GM21526 (cell line): ENCODE data around the gene TSHZ2.

Source experiments
- ATAC-seq: cut with Tn5 transposase; IDR thresholded peaks from one replicate; pipeline ENCODE4 v1.9.1; 2021; ENCODE audit warnings: moderate library complexity; ENCODE audit not compliant: unreplicated experiment, low FRiP score

Gene TSHZ2

DNA sequence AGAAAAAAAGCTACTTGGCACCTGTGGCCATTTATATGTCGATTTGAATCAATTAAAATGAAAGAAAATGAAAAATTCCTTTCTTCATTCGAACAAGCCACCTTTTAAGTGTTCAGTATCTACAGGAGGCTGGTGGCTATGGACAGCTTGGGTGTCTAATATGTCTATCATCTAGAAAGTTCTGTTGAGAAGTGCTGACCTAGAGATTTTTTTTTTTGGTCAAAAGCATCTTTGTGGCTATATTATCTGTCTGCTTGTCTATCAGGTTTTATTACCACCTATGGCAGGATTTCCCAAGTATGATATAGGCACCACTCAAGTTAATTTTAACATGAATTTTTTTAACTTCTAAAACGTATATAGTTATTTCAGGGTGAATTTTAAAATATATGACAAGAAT lies 250.8 kb downstream of the TSHZ2 start:
- ATAC-seq, result no peak

DNA sequence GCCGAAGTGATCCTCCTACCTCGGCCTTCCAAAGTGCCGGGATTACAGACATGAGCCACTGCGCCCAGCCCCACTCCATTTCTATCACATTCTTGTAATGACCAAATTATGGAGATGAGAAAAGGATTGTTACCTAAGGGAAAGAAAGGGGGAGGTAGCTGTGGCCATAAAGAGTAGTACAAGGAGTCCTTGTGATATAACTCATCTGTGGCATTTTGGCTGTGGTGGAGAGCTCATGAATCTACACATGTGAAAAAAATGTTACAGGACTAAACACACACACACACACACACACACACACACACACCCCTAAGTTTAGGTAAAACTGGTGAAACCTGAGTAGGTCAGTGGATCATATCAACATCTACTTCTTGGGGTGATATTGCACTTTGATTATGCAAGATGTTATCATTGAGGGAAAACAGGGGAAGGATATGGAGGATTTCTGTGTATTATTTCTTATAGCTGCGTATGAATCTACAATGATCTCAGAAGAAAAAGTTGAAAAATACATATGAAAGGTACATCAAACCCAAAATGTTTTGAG lies 251.5 kb downstream of the TSHZ2 start:
- no peak for ATAC-seq

DNA sequence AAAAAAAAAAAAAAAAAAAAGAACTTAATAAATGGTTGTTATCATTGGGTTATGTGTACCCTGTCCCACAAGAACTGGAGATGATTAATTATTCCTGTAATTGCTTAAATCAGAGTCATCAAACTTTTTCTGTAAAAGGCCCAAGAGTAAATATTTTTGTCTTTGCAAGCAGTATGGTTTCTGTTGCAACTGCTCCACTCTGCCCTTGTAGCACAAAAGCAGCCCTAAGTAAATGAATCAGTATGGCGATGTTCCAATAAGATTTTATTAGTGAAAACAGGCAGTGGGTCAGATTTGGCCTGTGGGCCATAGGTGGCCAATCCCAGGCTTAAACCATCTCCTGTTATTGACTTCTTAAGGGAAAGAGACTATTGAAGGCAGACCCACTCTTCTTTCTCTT lies 252.7 kb downstream of the TSHZ2 start:
- no peak for ATAC-seq

GRCh38 chr20:53226826-53227225 lies 254.7 kb downstream of the TSHZ2 start:
- no peak for ATAC-seq

GRCh38 chr20:53227523-53227922 lies 255.4 kb downstream of the TSHZ2 start:
- no peak for ATAC-seq

DNA sequence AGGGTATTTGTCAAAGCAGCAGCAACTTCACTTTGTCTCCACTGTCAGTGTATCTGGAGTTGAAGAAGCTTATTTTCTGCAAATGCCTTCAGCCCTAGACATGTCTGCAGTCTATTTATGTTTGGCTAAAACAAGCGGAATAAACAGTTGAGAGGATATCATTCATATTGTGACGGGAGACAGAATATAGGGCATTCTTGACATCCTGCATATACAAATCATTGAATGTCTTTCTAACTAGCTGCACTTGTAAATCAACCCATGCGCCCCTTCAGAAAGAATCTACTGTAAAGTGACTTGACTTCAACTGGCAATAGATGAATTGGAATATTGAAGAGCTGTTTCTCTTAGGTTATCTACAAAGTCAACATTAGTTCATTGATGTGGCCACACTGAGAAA lies 258.9 kb downstream of the TSHZ2 start:
- ATAC-seq, result no peak

DNA sequence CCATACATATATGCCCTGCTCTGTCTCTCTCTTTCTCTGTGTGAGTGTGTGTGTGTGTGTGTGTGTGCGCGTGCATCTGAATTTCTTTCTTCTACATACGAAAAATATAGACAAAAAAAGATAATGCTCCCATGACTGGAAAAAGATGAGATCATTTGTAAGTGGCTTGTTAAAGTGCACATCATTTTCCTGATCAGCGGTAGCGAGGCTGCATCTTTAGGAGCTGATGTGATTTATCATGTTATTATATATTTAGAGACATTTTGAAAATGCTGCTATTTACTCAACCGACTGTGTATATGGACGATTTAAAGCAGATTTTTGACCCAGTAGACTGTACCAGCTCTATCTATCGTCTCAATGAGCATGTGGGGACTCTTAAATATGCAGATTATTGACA lies 265.3 kb downstream of the TSHZ2 start:
- no peak for ATAC-seq

GRCh38 chr20:53238121-53238660 lies 266.0 kb downstream of the TSHZ2 start:
- no peak for ATAC-seq

GRCh38 chr20:53243152-53243551 lies 271.0 kb downstream of the TSHZ2 start:
- no peak for ATAC-seq

- no peak for ATAC-seq
Observed at GRCh38 chr20:53244711-53245110, 272.6 kb downstream of the TSHZ2 start.

GRCh38 chr20:53245574-53245973 lies 273.4 kb downstream of the TSHZ2 start:
- no peak for ATAC-seq

GRCh38 chr20:53247468-53248103 lies 275.4 kb downstream of the TSHZ2 start:
- ATAC-seq, result no peak

GRCh38 chr20:53250456-53250855 lies 278.3 kb downstream of the TSHZ2 start:
- no peak for ATAC-seq

DNA sequence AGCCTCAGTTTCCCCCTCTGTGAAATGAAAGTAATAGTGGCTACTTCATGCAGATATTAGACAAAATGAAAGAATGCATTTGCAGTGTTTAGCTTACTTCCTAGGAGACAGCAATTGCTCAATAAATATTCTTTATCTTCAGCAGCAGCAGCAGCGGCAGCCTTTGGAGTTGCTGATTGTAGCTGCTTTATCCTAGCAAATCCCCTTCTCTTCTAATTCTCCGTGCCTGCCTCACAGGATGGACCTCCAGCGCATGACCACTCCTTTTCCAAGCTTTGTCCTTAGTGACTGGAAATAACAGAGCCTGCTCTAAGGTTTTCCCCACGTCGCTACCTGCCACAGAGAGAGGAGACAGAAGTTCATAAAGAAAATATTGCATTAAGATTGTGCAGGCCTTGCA lies 279.8 kb downstream of the TSHZ2 start:
- no peak for ATAC-seq

DNA sequence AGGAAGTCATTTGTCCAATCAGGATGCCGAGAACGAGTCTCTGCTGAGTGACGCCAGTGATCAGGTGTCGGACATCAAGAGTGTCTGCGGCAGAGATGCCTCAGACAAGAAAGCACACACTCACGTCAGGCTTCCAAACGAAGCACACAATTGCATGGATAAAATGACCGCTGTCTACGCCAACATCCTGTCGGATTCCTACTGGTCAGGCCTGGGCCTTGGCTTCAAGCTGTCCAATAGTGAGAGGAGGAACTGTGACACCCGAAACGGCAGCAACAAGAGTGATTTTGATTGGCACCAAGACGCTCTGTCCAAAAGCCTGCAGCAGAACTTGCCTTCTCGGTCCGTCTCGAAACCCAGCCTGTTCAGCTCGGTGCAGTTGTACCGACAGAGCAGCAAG lies 281.5 kb downstream of the TSHZ2 start:
- no peak for ATAC-seq

GRCh38 chr20:53255102-53255710 lies 283.0 kb downstream of the TSHZ2 start:
- no peak for ATAC-seq

- no peak for ATAC-seq
Observed at GRCh38 chr20:53258741-53259140, 286.6 kb downstream of the TSHZ2 start.

- no peak for ATAC-seq
Observed at GRCh38 chr20:53260168-53260567, 288.0 kb downstream of the TSHZ2 start.

GRCh38 chr20:53260591-53260990 lies 288.4 kb downstream of the TSHZ2 start:
- ATAC-seq, result no peak

GRCh38 chr20:53262365-53262764 lies 290.2 kb downstream of the TSHZ2 start:
- ATAC-seq, result no peak

DNA sequence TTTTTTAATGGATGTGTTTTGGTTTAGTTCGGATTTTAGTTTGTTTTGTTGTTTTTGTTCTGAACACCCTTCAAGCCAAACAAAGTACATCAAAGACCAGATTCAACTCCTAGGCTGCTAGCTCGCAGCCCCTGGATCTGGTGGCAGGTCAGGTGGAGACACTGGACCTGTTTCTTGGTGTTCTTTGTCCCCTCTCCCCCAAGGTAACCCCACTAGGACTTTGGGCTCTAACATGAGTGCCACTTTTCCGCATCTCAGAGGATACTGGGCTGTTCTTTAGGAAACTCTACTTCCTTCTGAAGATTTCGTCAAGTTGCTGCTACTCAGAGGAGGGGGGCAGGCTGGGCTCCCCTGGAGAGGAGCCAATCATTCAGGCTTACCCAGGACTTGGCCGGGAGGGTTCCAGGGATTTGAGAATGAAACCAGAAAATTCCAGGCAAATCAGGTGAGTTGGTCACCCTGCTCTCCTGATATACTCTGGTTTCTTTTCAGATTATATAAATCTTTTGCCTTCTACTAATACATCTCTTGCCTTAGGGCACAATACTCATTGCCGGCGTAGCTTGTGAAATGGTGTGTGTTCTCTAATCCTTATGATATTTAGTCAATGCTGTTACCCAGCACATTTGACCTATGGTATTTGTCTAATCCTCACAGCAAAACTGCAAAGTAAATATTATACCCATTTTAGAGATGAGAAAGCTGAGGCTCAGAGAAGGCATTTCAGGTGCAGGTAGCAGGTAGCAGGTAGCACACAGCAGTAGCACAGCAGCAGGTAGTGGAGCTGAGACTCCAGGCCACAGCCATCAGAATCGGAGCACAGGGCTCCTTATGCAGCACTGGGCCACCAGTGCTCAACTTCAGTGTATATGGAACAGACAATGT lies 291.6 kb downstream of the TSHZ2 start:
- no peak for ATAC-seq
